HG03442 (cell line): ENCODE measurements around the gene JMJD7.
"Not testable (repeated sequence)": the region's sequence is repeated elsewhere in the genome, so short reads cannot be mapped to it uniquely, and the experiment has no call there.

Experiments
- ATAC-seq: cut with Tn5 transposase; IDR thresholded peaks from one replicate; pipeline ENCODE4 v1.9.1; 2021; ENCODE audit warnings: mild to moderate bottlenecking, moderate library complexity; ENCODE audit not compliant: unreplicated experiment

Gene JMJD7

DNA sequence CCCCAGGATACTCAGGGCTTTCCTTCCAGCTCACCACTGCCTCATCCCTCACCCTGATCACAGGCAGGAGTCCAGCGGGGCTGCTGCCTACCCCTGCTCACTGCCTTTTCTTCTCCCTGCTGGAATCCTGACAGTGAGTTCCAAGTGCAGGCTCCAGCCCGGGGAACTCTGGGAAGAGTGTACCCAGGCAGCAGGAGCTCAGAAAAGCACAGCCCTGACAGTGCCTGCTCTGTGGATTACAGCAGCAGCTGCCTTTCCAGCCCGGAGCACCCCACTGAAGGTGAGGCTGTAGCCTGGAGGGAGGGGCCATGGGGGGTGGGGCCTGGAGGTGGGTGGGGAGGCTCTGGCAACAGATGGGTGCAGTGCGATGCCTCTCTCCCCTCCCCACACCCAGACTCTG, 6.1 kb upstream of the JMJD7 start:
- no peak for ATAC-seq

DNA sequence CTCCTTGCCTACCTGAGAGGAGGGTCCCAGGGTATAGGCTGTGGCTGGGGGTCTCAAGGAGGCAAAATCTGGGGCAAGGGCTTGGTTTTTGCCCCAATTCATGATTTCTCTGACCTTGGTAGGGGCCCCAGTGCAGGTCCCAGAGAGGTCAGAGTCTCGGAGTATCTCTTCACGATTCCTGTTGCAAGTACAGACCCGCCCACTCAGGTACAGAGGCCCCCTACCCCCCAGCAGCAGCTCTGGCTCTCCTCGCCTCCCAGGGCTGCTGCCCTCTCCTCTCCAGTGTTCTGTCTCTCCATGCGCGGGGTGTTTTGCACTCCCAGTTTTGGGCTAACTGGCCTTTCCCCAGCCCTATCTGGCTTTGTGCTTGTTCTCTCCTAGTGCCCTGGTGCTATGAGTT, 5.4 kb upstream of the JMJD7 start:
- no peak for ATAC-seq

DNA sequence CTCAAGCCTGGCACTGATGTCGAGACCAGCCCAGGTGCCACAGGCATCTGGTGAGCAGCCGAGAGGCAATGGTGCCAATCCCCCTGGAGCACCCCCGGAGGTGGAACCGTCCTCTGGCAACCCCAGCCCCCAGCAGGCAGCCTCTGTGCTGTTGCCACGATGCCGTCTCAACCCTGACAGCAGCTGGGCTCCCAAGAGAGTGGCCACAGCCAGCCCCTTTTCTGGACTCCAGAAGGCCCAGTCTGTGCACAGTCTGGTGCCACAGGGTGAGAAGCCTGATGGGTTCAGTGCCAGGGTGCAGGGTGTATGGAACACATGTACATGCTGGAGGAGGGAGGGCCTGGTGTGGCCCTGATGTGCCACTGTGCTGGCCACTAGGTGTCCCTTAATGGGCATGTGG, 4.9 kb upstream of the JMJD7 start:
- ATAC-seq: no peak

DNA sequence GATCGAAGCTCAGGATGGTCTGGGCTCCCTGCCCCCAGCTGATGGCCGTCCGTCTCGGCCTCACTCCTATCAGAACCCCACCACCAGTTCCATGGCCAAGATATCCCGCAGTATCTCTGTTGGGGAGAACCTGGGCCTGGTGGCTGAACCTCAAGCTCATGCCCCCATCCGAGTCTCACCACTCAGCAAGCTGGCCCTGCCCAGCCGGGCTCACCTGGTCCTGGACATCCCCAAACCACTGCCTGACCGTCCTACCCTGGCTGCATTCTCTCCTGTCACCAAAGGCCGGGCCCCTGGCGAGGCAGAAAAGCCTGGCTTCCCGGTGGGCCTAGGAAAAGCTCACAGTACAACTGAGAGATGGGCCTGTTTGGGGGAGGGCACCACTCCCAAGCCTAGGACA, 4.4 kb upstream of the JMJD7 start:
- no peak for ATAC-seq

DNA sequence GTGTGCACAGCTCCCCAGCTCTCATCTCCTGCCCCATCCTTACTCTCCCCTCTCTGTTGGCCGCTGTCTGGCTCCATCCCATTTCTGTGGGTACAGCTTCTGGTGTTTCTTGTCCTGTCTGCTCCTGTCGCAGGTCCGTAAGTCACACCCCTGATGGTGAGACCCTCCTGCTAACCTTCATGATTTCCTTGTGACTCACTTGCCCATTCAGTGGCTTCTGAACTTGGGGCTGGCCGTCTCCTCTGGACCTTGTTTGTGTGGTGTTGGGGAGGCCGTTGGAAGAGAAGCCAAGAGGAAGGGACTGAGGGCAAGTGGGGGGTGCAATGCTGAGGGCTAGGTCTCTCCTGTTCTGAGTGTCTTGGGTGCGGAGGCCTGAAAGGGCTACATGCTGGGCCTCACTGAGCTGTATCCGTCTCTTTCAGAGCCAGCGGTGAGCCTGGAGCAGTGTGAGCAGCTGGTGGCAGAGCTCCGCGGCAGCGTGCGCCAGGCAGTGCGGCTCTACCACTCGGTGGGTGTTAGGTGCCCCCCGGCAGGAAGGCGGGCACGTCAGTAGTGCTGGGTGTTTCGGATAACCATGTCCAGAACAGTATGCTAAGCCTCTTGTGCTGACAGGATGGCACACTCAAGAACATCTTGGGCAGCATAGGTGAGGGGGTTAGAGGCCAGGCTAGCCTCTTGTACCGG, 3.7 kb upstream of the JMJD7 start:
- ATAC-seq: no peak

DNA sequence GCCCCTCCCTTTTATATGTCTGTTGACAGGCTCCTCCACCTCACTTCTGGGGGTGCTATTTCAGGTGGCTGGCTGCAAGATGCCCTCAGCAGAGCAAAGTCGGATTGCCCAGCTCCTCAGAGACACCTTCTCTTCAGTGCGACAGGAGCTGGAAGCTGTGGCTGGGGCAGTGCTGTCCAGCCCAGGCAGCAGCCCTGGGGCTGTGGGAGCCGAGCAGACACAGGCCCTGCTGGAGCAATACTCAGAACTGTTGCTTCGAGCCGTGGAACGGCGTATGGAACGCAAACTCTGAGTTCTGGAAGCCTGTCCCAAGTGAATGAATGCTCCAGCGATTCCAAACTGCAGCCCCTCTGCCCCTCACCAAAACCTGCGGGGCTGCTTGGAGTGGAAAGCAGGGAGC, 2.7 kb upstream of the JMJD7 start:
- no peak for ATAC-seq

DNA sequence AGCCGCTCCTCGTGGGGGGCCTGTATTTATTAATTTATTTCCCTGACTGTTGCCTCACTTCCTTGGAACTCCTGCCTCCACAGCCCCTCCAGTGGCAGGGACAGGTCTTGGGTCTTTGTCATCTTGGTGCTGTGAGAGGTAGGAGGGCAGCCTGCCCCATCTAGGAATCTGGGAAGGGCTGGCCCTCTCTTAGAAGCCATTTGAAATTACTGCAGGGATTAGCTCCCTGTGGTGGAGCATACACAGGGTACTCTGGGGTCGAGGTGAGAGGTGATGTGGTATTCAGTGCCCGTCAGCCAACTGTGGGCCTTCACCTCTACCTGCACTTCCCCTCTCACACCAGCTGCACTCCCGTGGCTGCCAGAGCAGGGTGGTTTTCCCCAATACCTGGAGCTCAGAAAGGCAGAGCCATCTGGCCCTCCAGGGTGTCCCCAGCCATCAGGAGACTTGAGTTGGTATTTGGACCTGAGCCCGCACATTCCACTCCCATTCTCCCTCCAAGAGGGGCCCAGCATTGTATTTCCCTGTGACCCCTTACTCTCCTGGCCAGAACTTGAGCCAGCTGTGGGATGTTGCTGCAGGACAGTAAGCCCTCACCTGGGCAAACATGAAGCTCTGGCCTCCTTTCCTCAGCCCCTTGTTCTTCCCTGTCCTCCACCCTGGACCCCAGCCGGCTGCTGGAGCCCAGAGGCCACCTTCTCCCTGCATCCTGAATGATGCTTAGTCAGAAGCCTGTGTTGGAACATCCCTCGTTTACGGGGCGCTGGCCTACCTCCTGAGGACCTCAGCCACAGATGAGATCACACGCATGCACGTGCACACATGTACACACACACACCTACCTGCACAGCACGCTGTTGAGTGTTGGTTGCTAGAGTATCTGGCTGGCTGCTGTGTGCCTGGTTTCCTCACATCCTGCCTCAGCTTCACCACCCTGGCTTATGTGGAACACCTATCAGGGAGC, 2.0 kb upstream of the JMJD7 start:
- ATAC-seq: no peak

DNA sequence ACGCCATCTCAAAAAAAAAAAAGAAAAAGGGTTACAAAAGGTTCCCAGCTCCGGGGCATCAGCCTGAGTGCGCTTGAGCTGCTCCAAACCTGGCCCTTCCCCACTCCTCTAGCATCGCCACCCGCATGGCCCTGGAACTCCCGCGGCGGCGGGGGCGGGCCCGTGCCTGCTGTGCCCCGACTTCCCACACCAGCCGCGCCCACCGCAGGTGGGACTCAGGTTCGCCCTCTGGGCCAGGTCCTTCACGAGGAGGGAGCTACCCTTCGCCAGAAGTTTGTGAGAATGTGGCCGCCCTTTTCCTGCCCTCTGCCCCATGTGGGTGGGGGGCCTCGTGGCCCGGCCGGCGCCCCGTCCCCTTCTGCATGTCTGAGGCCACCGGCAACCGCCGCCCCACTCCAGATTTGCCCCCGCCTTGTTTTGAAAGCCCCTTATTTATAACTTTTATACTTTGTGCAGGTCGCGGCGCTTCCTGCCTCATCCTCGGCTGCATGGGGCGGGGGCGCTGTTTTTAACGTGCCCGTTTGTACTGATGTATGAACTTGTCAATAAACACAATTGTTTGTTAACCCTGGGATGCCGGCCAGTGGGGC, 507 bp upstream of the JMJD7 start:
- no peak for ATAC-seq

DNA sequence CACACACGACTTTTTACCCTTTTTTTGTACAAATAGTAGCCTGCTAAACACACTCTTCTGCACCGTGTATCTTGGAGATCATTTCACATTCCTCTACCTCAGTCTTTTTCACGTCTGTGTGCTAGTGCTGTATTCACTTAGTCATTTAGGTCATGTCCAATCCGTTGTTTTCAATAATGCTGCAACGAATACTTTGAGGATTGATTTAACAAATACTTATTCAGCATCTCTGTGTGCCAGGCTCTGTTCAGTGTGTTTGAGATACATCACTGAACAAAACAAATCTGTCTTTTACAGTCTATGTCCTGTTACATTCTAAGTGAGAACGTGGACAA, 882 bp downstream of the JMJD7 start:
- ATAC-seq: no peak

DNA sequence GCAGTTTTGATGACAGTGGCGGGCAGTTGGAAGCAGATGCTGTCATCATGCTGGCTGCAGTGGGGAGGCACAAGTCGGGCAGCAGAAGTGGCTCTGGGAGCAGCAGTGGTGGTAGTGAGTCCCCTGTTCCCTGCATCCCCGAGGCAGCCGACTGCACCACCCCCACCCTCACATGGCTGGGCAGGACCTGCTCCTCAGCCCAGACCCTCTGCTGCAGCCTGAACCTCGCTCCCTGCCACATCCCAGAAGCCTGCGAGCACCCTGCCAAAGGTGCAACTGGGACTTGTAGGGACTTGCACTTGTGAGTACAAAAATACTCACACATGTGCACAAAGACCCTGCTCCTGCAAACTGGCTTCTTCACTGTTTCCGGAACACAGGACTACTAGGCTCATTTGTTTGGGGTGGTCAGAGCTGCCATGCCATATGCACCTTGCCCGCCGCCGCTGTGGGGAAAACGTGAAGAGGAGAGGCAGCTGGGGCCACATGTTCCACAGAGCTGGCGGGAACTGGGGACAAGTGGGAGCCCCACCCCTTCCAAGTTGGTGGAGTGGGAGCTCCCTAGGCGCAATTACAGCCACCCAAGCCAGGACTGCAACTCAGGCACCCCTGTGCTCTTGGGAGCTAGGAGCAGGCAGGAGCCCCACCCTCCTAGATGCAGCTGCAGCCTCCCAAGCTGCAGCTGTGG, 2.2 kb downstream of the JMJD7 start:
- no peak for ATAC-seq

DNA sequence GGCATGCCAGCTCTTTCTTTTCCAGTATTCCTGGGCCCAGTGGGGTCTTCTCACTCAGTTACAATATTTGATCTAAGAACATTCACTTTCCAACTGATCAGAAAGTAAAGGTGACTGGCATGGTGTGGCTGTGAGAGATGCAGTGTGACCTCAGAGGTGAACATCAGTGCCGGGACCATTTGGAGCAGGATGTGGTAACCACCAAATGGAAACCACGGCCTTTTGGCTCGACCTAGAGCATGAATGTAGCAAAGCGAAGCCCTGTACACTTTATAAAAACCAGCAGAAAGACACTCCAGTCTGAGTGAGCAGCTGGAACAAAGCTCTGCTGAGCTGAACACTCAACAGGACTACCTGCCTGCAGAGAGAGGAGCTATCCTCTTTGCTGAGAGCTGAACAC, 3.4 kb downstream of the JMJD7 start:
- not testable (repeated sequence) for ATAC-seq

DNA sequence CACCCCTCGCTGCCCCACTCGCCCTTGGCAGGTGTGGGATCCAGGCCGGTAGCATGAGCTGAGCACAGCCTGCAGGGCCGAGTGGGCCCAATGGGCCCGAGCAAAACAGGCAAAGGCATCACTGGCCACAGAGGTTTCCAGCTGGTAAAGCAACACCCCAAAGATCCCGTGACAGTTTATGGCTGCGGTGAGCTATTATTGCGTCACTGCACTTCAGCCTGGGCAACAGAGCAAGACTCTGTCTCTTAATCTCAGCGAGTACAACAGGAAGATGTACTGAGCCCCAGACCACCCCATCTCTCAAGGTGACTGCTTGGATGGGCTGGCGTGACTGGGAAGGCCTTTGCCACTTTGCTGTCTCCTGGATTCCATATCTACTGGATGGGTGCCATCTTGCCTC, 4.3 kb downstream of the JMJD7 start:
- ATAC-seq: no peak

DNA sequence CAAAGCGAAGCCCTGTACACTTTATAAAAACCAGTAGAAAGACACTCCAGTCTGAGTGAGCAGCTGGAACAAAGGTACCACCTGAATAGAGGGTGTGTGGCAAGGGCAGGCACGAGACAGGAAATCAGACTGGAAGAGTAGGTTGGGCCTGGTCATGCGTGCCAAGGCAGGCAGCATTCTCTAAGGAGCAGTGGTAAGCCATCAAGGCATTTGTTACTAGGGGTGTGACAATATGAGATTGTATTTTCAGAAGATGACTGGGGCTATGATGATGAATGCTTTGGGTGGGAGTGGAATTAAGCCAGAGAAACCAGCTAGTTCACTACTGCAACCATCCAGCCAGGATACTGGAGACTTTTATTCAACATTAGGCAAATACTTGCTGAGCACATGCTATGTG, 5.0 kb downstream of the JMJD7 start:
- no peak for ATAC-seq

DNA sequence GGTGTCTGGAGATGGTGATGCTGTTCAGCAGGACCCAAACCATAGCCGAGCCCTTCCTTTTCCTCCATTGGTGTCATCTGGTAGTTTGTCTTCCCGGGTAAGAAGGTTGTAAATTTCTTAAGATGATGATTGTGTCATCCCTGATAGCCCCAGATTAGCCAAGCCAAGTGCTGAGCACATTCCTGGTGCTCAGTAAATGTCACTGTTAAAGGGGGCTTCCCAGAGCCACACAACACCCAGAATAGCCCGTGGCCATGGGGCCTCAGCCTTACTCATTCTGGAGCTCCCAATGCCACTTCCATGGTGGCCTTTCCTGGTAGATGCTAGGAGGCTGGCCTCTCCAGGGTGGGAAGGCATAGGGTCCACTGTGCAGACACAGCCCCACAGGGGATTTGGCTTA, 6.2 kb downstream of the JMJD7 start:
- ATAC-seq: no peak

DNA sequence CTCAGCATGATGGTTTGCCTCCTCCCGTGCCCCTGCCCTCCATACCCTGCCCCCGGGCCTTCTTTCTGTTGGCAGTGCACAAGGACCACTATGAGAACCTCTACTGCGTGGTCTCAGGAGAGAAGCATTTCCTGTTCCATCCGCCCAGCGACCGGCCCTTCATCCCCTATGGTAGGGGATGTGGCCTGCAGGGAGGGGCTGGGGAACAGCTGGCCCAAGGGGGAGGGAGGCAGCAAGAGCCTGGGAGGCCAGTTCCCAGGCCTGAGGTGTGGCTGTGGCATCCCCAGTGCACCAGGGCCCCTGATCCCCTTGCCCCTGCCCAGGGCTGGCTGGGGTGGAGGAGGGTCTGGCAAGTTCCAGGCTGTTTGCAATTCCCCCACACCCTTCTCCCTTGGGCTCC, 8.2 kb downstream of the JMJD7 start:
- ATAC-seq: no peak

DNA sequence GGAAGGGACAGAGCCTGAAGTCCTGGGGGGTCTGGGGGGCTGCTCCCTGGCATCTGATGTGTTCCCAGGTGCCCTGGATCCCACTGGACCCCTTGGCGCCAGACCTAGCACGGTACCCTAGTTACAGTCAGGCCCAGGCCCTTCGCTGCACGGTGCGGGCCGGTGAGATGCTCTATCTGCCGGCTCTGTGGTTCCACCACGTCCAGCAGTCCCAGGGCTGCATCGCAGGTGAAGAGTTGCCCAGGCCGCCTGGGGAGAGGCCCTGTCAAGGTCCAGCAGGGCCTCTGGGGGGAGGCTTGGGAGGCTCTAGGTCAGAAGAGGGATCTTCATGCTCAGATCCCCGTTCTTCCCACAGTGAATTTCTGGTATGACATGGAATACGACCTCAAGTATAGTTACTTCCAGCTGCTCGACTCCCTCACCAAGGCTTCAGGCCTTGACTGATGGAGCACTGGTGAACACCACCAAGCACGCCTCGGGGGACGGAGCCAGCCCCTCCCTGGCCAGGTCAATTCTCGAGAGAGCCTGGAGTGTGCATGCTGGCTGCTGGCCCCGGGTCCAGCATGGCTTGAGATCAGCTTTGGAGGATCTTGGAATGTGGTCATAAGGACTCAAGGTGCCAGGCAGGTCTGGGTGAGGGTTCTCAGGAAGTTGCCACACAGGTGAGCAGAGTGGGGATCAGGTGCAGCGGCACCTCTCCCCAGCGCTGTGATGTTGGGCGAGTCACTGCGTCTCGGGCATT, 9.0 kb downstream of the JMJD7 start:
- ATAC-seq: no peak

DNA sequence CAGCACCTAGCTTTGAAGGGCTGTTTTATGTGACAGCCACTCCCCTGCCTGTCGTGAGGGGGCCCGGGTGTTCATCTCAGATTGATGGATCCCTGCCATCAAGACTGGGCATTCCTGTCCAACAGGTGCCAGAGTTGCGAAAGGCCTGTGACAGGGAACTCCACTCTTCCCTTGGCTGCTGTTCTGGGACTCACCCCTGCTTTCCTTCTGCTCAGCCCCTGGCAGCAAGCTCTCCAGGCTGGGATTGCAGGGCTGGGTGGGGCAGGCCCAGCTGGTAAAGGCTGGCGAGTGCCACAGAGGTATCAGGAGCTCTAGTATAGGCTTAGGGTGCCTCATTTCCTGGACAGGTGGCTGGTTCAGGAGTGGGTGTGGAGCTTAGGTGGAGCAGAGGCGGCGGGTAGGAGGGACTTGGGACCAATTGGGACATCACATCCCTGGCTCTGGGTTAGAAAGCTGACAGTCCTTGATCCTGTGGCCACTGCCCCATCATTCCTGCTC, 10.6 kb downstream of the JMJD7 start, which contains the start of gene PLA2G4B:
PLA2G4B (plus strand) TSS at position 448 of the 498 bp plus-strand sequence. CDS start 67 bp downstream, outside the sequence.
- no peak for ATAC-seq

DNA sequence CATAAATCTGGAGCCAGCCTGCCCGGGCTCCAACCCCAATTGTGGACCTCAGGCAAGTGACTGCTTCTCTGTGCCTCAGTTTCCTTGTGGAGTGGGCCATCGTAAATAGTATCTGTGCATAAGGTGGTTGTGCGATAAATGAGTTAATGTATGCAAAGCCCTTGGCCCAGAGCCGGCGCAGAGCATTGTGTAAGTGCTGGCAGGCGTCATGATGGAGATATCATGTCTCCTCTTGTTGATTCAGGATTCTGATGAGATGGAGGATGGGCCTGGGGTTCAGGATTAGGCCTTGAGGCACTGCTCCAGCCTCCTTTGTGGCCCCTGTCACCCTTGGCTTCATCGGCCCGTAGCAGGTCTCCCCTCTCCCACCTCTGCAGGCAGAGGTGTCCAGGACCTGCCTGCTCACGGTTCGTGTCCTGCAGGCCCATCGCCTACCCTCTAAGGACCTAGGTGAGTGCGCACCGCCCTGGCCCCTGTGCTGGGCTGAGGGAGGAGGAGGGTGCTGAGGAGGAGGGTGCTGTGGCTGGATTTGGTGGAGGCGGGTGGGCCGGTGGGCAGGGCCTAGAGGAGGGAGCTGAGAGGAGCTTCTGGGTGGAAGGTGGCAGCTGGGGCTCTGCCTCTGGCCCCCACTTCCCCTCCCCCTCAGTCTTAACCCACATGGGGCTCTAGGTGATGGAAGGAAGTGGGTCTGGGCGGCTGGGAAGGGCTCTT, 12.0 kb downstream of the JMJD7 start:
- ATAC-seq: no peak

DNA sequence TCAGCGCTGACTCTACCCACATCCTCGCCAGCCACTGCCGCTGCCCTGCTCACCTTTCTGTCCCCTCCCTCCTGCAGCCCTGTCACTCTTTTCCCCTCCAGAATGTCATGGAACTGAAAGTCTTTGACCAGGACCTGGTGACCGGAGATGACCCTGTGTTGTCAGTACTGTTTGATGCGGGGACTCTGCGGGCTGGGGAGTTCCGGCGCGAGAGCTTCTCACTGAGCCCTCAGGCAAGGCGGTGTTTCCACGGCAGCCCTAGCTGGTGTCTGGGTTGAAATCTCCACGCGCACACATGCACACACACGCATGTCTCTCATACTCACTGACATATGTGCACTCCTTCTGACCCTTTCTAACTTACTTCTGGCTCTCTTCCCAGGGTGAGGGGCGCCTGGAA, 12.8 kb downstream of the JMJD7 start:
- ATAC-seq: no peak

DNA sequence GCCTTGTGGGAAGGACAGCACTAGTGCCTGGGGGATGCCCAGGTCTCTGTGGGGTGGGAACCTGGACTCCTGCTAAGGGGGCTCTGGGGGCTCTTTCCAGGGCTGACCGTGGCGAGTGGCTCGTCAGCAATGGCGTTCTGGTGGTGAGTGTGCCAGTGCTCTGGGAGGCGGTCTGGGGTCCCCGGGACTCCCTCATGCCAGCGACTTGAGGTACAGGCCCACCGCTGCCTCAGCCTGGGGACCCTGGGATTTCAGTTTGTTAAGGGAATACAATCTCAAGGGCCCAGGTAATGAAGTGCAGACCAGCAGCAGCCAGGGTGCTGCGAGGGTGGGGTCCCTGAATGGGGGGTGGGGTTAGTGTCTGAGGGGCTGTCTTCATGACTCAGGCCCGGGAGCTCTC, 13.2 kb downstream of the JMJD7 start:
- ATAC-seq: no peak
